Right lobe of liver (tissue), 6 donors: ENCODE results near the gene ZBTB16. TPM values are rescaled to one million over a fixed set of nuclear protein-coding genes. Genes with fewer than 3 reads are reported as not detected.

Source experiments
- ATAC-seq, 4 donors: fragments of 200-7000 bp; cut with Tn5 transposase; one replicate each; pipeline ENCODE4 v1.9.1; 2020; ENCODE audit warnings: mild to moderate bottlenecking in 4 of 4, moderate library complexity in 4 of 4
- DNase-seq, 3 donors: peaks; one replicate each; pipeline ENCODE4 v3.0.0-alpha.2; 2020
- H3K27ac ChIP-seq, 3 donors: fragments of 200-600 bp; one replicate each; pipeline ENCODE4 v1.8.0; 2022
- H3K27me3 ChIP-seq, 2 donors: fragments of 200-600 bp; one replicate each; pipeline ENCODE4 v1.8.0; 2022
- H3K36me3 ChIP-seq, 4 donors: fragments of 200-600 bp; sonication (generic) in 1 of 4; one replicate each; pipeline versions ENCODE4 v1.5.1 to v1.8.0; 2017 to 2022; ENCODE audit warnings: control low read depth in 1 of 4
- H3K4me1 ChIP-seq, 4 donors: fragments of 200-600 bp; sonication (generic) in 1 of 4; one replicate each; pipeline versions ENCODE4 v1.5.1 to v1.8.0; 2017 to 2022; ENCODE audit warnings: control low read depth in 1 of 4
- H3K4me3 ChIP-seq, 3 donors: fragments of 200-600 bp; one replicate each; pipeline ENCODE4 v1.8.0; 2022
- H3K9me3 ChIP-seq, 4 donors: fragments of 200-600 bp; sonication (generic) in 1 of 4; one replicate each; pipeline versions ENCODE4 v1.5.1 to v1.8.0; 2017 to 2022; ENCODE audit warnings: control low read depth in 1 of 4
- CTCF ChIP-seq, 4 donors: fragments of 200-600 bp in 3 of 4; fragments of 450-650 bp in 1 of 4; IDR thresholded peaks; one replicate each; pipeline versions ENCODE4 v1.5.1 to v1.8.0; 2016 to 2022; ENCODE audit warnings: antibody characterized with exemption in 4 of 4, mild to moderate bottlenecking in 2 of 4
- POLR2A ChIP-seq: fragments of 450-650 bp; IDR thresholded peaks from one replicate; pipeline ENCODE4 v1.6.1; 2017; ENCODE audit warnings: antibody characterized with exemption, mild to moderate bottlenecking
- WGBS: methylation state at CpG from one replicate; pipeline ENCODE4 v1.1.6; 2018; ENCODE audit warnings: low coverage, low lambda C conversion rate; ENCODE audit not compliant: insufficient coverage; ENCODE audit errors: missing lambda C conversion rate; 5-methylcytosine and 5-hydroxymethylcytosine counted together
- intact Hi-C, 2 donors: fragments of 100-400 bp; cut with DNase I; formaldehyde crosslinking; loops; one replicate each; pipeline versions ENCODE4 v1.11.2 to v1.14.1; 2022
- total RNA-seq, 6 experiments: library from RNA; depleted of rRNA in 2 of 6; stranded (reverse); fragments of >200 nt in 2 of 6; fragmentation: NEBNext Ultra II Directional in 3 of 6; extraction: Animal tissue kit (Norgen Biotek cat#: 25700) in 3 of 6; gene quantifications; one replicate each; pipeline versions ENCODE4 v1.1.0 to v1.2.4, GENCODE V29; 2016 to 2023
- donor health status: DM: no; HTN: yes; CAD: no.
- donor health status: DM: no; HTN: no; CAD: no.
- donor health status: DM: no; HTN: no; CAD: no.
- donor health status: DM: no; HTN: yes; CAD: no.
- donor health status: DM: no; HTN: yes; CAD: no.

ZBTB16 gene
- total RNA-seq, 6 experiments from 2014 or later: 13.1 to 205 (median 52.2) TPM

GRCh38 chr11:114052160-114052559, 7.4 kb upstream of the ZBTB16 start:
- WGBS: 70% methylated on average over 3 of the region's 5 CpGs
- ATAC-seq: no peak

GRCh38 chr11:114053406-114053805, 6.1 kb upstream of the ZBTB16 start:
- ATAC-seq (no peak), DNase-seq (no peak)
- Histone ChIP-seq H3K4me1 (peaks cover 0 to 17% (median 0%) of the 10 kb centered on the region in 4 donors), H3K36me3 (no peaks in the 10 kb centered on the region), H3K27me3 (no peaks in the 10 kb centered on the region), H3K9me3 (no peaks in the 10 kb centered on the region), H3K4me3 (no peak overlapping the region), H3K27ac (no peak overlapping the region)
- 77% methylated on average over 2 of the region's 2 CpGs for WGBS
- intact Hi-C loops: no loop called here
- TF ChIP-seq CTCF (IDR thresholded peaks at IDR 0.05) (no peak), POLR2A (no peak)

More at GRCh38 chr11:114052160-114052559, 7.4 kb upstream of the ZBTB16 start:
- TF ChIP-seq CTCF (IDR thresholded peaks at IDR 0.05) (no peak), POLR2A (no peak)
- H3K27ac ChIP-seq: no peak overlapping the region
- intact Hi-C loops: no loop called here
- DNase-seq: no peak
- H3K4me1 ChIP-seq: peaks cover 0 to 5% (median 0%) of the 10 kb centered on the region in 4 donors
- no peak overlapping the region for H3K4me3 ChIP-seq
- H3K36me3 ChIP-seq: no peaks in the 10 kb centered on the region
- no peaks in the 10 kb centered on the region for H3K9me3 ChIP-seq
- H3K27me3 ChIP-seq: no peaks in the 10 kb centered on the region

- no peak for TF ChIP-seq CTCF (IDR thresholded peaks at IDR 0.05)
- TF ChIP-seq POLR2A: no peak
- WGBS: 83% methylated on average over 3 of the region's 3 CpGs
- intact Hi-C loops: no loop called here
- Histone ChIP-seq H3K9me3 (no peaks in the 10 kb centered on the region), H3K27me3 (no peaks in the 10 kb centered on the region), H3K4me3 (no peak overlapping the region), H3K27ac (no peak overlapping the region), H3K4me1 (peaks cover 0 to 20% (median 0%) of the 10 kb centered on the region in 4 donors), H3K36me3 (no peaks in the 10 kb centered on the region)
- no peak for DNase-seq
- no peak for ATAC-seq
Observed at GRCh38 chr11:114054806-114055205, 4.7 kb upstream of the ZBTB16 start.

GRCh38 chr11:114056409-114056808, 3.1 kb upstream of the ZBTB16 start:
- no peak for ATAC-seq
- DNase-seq: no peak
- Histone ChIP-seq H3K9me3 (no peaks in the 10 kb centered on the region), H3K27me3 (no peaks in the 10 kb centered on the region), H3K4me3 (no peak overlapping the region), H3K27ac (no peak overlapping the region), H3K4me1 (peaks cover 0 to 20% (median 0%) of the 10 kb centered on the region in 4 donors), H3K36me3 (no peaks in the 10 kb centered on the region)
- no peak for TF ChIP-seq CTCF (IDR thresholded peaks at IDR 0.05)
- TF ChIP-seq POLR2A: no peak
- intact Hi-C loops: no loop called here

GRCh38 chr11:114057147-114057546, 2.4 kb upstream of the ZBTB16 start:
- no peak for TF ChIP-seq CTCF (IDR thresholded peaks at IDR 0.05)
- no peak for TF ChIP-seq POLR2A
- Histone ChIP-seq H3K27me3 (no peaks in the 10 kb centered on the region), H3K27ac (no peak overlapping the region)

More at GRCh38 chr11:114057147-114057546, 2.4 kb upstream of the ZBTB16 start:
- DNase-seq: no peak
- 82% methylated on average over 7 of the region's 7 CpGs for WGBS
- Histone ChIP-seq H3K36me3 (no peaks in the 10 kb centered on the region), H3K4me1 (peaks cover 0 to 20% (median under 1%) of the 10 kb centered on the region in 4 donors), H3K4me3 (no peak overlapping the region), H3K9me3 (no peaks in the 10 kb centered on the region)
- intact Hi-C loops: no loop called here
- no peak for ATAC-seq
